CD14-positive monocyte (primary cell): Measurements from ENCODE around the gene DYRK1A. TPM values are rescaled to one million over a fixed set of nuclear protein-coding genes. Genes with fewer than 3 reads are reported as not detected.

Experiments used
- DNase-seq, 3 donors: peaks; one replicate each; pipeline ENCODE4 v3.0.0-alpha.2; 2011 to 2022
- H2AFZ ChIP-seq: 2 replicates; pipeline ENCODE4 v1.6.0; 2012; ENCODE audit warnings: mild to moderate bottlenecking, low read depth, low read length, inconsistent platforms; ENCODE audit not compliant: insufficient read depth, poor library complexity, severe bottlenecking
- H3K27ac ChIP-seq, 2 donors: 1 replicate in 1 of 2; 2 replicates in 1 of 2; pipeline ENCODE4 v1.5.1; 2012 to 2013; ENCODE audit warnings: low read length in 2 of 2, control low read depth in 1 of 2, inconsistent platforms in 1 of 2, low read depth in 1 of 2, mild to moderate bottlenecking in 1 of 2
- H3K27me3 ChIP-seq, 2 donors: one replicate each; pipeline versions ENCODE4 v1.6.0 to v1.6.1; 2011 to 2013; ENCODE audit warnings: low read length in 2 of 2; ENCODE audit not compliant: control insufficient read depth in 2 of 2, insufficient read depth in 2 of 2
- H3K36me3 ChIP-seq, 2 donors: replicated peaks in 1 of 2; 1 replicate in 1 of 2; 2 replicates in 1 of 2; pipeline versions ENCODE4 v1.5.1 to v1.6.1; 2012 to 2013; ENCODE audit warnings: low read length in 2 of 2, control low read depth in 1 of 2, inconsistent platforms in 1 of 2, mild to moderate bottlenecking in 1 of 2; ENCODE audit not compliant: insufficient read depth in 2 of 2, control insufficient read depth in 1 of 2
- H3K4me1 ChIP-seq, 2 donors: 1 replicate in 1 of 2; 2 replicates in 1 of 2; pipeline versions ENCODE4 v1.5.1 to v1.6.1; 2012 to 2013; ENCODE audit warnings: low read length in 2 of 2, control low read depth in 1 of 2, inconsistent platforms in 1 of 2, mild to moderate bottlenecking in 1 of 2, moderate library complexity in 1 of 2; ENCODE audit not compliant: insufficient read depth in 2 of 2, control insufficient read depth in 1 of 2
- H3K4me2 ChIP-seq: replicated peaks from 2 replicates; pipeline ENCODE3; 2012; ENCODE audit warnings: low read length, moderate library complexity, mild to moderate bottlenecking; ENCODE audit not compliant: poor library complexity, severe bottlenecking; ENCODE audit errors: extremely low read depth
- H3K4me3 ChIP-seq, 3 experiments: fragments of 200-600 bp in 1 of 3; sonication (generic) in 1 of 3; replicated peaks in 1 of 3; 1 replicate in 2 of 3; 2 replicates in 1 of 3; pipeline ENCODE4 v1.5.1; 2011 to 2013; ENCODE audit warnings: low read length in 3 of 3, mild to moderate bottlenecking in 3 of 3, control low read depth in 2 of 3, low read depth in 2 of 3, inconsistent platforms in 1 of 3, moderate library complexity in 1 of 3
- H3K79me2 ChIP-seq: 2 replicates; pipeline ENCODE4 v1.6.0; 2012; ENCODE audit warnings: mild to moderate bottlenecking, control low read depth, inconsistent platforms, low read length, moderate library complexity; ENCODE audit not compliant: insufficient read depth
- H3K9ac ChIP-seq: 2 replicates; pipeline ENCODE4 v1.6.0; 2017; ENCODE audit warnings: low read length, mild to moderate bottlenecking; ENCODE audit not compliant: insufficient read depth, poor library complexity, severe bottlenecking
- H3K9me3 ChIP-seq, 2 donors: replicated peaks in 1 of 2; 1 replicate in 1 of 2; 2 replicates in 1 of 2; pipeline versions ENCODE4 v1.5.1 to v1.6.1; 2012 to 2013; ENCODE audit warnings: low read length in 2 of 2, control low read depth in 1 of 2; ENCODE audit not compliant: control insufficient read depth in 1 of 2, insufficient read depth in 1 of 2
- H4K20me1 ChIP-seq: 2 replicates; pipeline ENCODE4 v1.6.0; 2012; ENCODE audit warnings: mild to moderate bottlenecking, low read length, control low read depth, moderate library complexity; ENCODE audit not compliant: insufficient read depth
- H3K27ac Mint-ChIP-seq, 7 donors: one replicate each; pipeline ENCODE4 v1.8.0; 2020; ENCODE audit warnings: mild to moderate bottlenecking in 7 of 7, mixed read lengths in 7 of 7, moderate library complexity in 6 of 7, inconsistent platforms in 2 of 7
- H3K27me3 Mint-ChIP-seq, 3 donors: one replicate each; pipeline ENCODE4 v1.8.0; 2021 to 2022; ENCODE audit warnings: low read depth in 3 of 3, mild to moderate bottlenecking in 3 of 3, mixed read lengths in 3 of 3, moderate library complexity in 3 of 3, inconsistent platforms in 1 of 3
- H3K36me3 Mint-ChIP-seq, 2 donors: one replicate each; pipeline ENCODE4 v1.8.0; 2020; ENCODE audit warnings: mixed read lengths in 2 of 2, inconsistent platforms in 1 of 2, mild to moderate bottlenecking in 1 of 2
- H3K4me1 Mint-ChIP-seq: one replicate; pipeline ENCODE4 v1.8.0; 2020; ENCODE audit warnings: mild to moderate bottlenecking, mixed read lengths
- H3K4me3 Mint-ChIP-seq, 2 donors: one replicate each; pipeline ENCODE4 v1.8.0; 2020; ENCODE audit warnings: mild to moderate bottlenecking in 2 of 2, mixed read lengths in 2 of 2, moderate library complexity in 1 of 2
- H3K9me3 Mint-ChIP-seq, 7 donors: one replicate each; pipeline ENCODE4 v1.8.0; 2020 to 2022; ENCODE audit warnings: mixed read lengths in 7 of 7, mild to moderate bottlenecking in 6 of 7, moderate library complexity in 6 of 7, inconsistent platforms in 2 of 7
- CTCF ChIP-seq: fragments of 200-600 bp; IDR thresholded peaks from one replicate; pipeline ENCODE4 v1.8.0; 2022; ENCODE audit warnings: antibody characterized with exemption, mild to moderate bottlenecking
- WGBS: methylation state at CpG from one replicate; pipeline ENCODE4 v1.1.5; 2013; ENCODE audit warnings: missing lambda C conversion rate; ENCODE audit not compliant: insufficient coverage; 5-methylcytosine and 5-hydroxymethylcytosine counted together
- intact Hi-C, 2 donors: fragments of 100-400 bp; cut with micrococcal nuclease; formaldehyde crosslinking; loops; one replicate each; pipeline versions ENCODE4 v1.15.0 to v1.15.1; 2023
- polyA plus RNA-seq, 3 donors: library from polyadenylated mRNA; depleted of rRNA in 1 of 3; unstranded in 2 of 3; stranded (reverse) in 1 of 3; fragments of 300-500 nt in 2 of 3; fragments of >200 nt in 1 of 3; fragmentation: Illumina TruSeq in 2 of 3; gene quantifications; 1 replicate in 2 of 3; 2 replicates in 1 of 3; pipeline ENCODE4 v1.2.3, GENCODE V29; 2012 to 2021

DYRK1A gene
- polyA plus RNA-seq, 3 donors, result 1.8 to 53.5 (median 2.4) TPM

GRCh38 chr21:37372951-37373350 is 6.4 kb downstream of the DYRK1A start:
- no CpG with 5 or more reads among the region's 3 CpGs for WGBS
- intact Hi-C loops, result loop anchor here in 1 of 2 donors (10.0 kb wide), 1 partner anchor 62 kb away; no protein-coding TSS in a partner anchor

GRCh38 chr21:37373539-37373938 is 7.0 kb downstream of the DYRK1A start:
- Histone ChIP-seq H3K9ac (no peak overlapping the region), H3K27ac (peak overlapping the region in 1 of 2 donors; percentile 15), H3K9me3 (peaks cover 0 to 2% of the 10 kb centered on the region in 2 donors), H2AFZ (no peak overlapping the region), H3K79me2 (peaks cover 100% of the 10 kb centered on the region), H3K27me3 (no peaks in the 10 kb centered on the region), H4K20me1 (peaks cover 95% of the 10 kb centered on the region), H3K4me2 (no peak overlapping the region), H3K36me3 (no peaks in the 10 kb centered on the region), H3K4me3 (no peak overlapping the region), H3K4me1 (peaks cover 39 to 76% of the 10 kb centered on the region in 2 donors)
- no peak overlapping the region for H3K4me3 Mint-ChIP-seq
- H3K27me3 Mint-ChIP-seq, result no peaks in the 10 kb centered on the region
- H3K27ac Mint-ChIP-seq, result peak overlapping the region in 3 of 7 donors; percentile 59 to 65 (median 60)
- peaks cover 85% of the 10 kb centered on the region for H3K4me1 Mint-ChIP-seq
- WGBS, result no CpG with 5 or more reads among the region's 1 CpG
- peaks cover 0 to 4% of the 10 kb centered on the region in 2 donors for H3K36me3 Mint-ChIP-seq
- TF ChIP-seq CTCF, result no peak
- H3K9me3 Mint-ChIP-seq, result no peaks in the 10 kb centered on the region
- intact Hi-C loops, result loop anchor here in 1 of 2 donors (10.0 kb wide), 1 partner anchor 61 kb away; no protein-coding TSS in a partner anchor
- no peak for DNase-seq

More at GRCh38 chr21:37372951-37373350, 6.4 kb downstream of the DYRK1A start:
- Mint-ChIP-seq H3K4me1 (peaks cover 84% of the 10 kb centered on the region), H3K36me3 (peaks cover 0 to 4% of the 10 kb centered on the region in 2 donors), H3K27me3 (no peaks in the 10 kb centered on the region), H3K4me3 (no peak overlapping the region), H3K9me3 (no peaks in the 10 kb centered on the region), H3K27ac (peak overlapping the region in 4 of 7 donors; percentile 26 to 77 (median 64))
- H4K20me1 ChIP-seq, result peaks cover 89% of the 10 kb centered on the region
- no peak for DNase-seq
- H2AFZ ChIP-seq, result no peak overlapping the region
- peaks cover 43 to 74% of the 10 kb centered on the region in 2 donors for H3K4me1 ChIP-seq
- no peaks in the 10 kb centered on the region for H3K36me3 ChIP-seq
- H3K4me2 ChIP-seq, result no peak overlapping the region
- H3K27me3 ChIP-seq, result no peaks in the 10 kb centered on the region
- no peak overlapping the region for H3K9ac ChIP-seq
- TF ChIP-seq CTCF, result no peak
- H3K79me2 ChIP-seq, result peaks cover 100% of the 10 kb centered on the region
- H3K9me3 ChIP-seq, result peaks cover 0 to 2% of the 10 kb centered on the region in 2 donors
- no peak overlapping the region for H3K4me3 ChIP-seq
- peak overlapping the region in 1 of 2 donors; percentile 15 for H3K27ac ChIP-seq
